SHP77 treated with DMSO at 0.1 percent for 48 hours (cell line): ENCODE results near the gene PCDHGB4.
"Not testable (repeated sequence)": the region's sequence is repeated elsewhere in the genome, so short reads cannot be mapped to it uniquely, and the experiment has no call there.

ENCODE experiments used
- DNase-seq: peaks from one replicate; lab custom pipeline; 2025; lab: John Stamatoyannopoulos, UW

Gene PCDHGB4

GRCh38 chr5:141430332-141431113 lies 43.0 kb downstream of the PCDHGB4 start, which contains the start of gene PCDHGA12:
Gene PCDHGA12, plus strand, starts transcription at chr5:141430507. Its CDS starts 253 bp downstream, at chr5:141430760.
- DNase-seq: no peak

- DNase-seq: no peak
These were observed 43.8 kb downstream of the PCDHGB4 start for GRCh38 chr5:141431286-141431685.

GRCh38 chr5:141432308-141432707 lies 44.8 kb downstream of the PCDHGB4 start:
- DNase-seq: not testable (repeated sequence)

- DNase-seq: not testable (repeated sequence)
These were observed 45.2 kb downstream of the PCDHGB4 start for GRCh38 chr5:141432726-141433125.

GRCh38 chr5:141434006-141434405 lies 46.5 kb downstream of the PCDHGB4 start:
- DNase-seq: no peak

GRCh38 chr5:141437221-141437620 lies 49.7 kb downstream of the PCDHGB4 start:
- no peak for DNase-seq

GRCh38 chr5:141439411-141440141 lies 52.1 kb downstream of the PCDHGB4 start:
- DNase-seq: no peak
